ENCODE data around the gene RAPH1. TPM values are rescaled to one million over a fixed set of nuclear protein-coding genes. Genes with fewer than 3 reads are reported as not detected.

The RAPH1 gene
- total RNA-seq, 1 donor from 2014 or later, result 17.2 TPM

DNA sequence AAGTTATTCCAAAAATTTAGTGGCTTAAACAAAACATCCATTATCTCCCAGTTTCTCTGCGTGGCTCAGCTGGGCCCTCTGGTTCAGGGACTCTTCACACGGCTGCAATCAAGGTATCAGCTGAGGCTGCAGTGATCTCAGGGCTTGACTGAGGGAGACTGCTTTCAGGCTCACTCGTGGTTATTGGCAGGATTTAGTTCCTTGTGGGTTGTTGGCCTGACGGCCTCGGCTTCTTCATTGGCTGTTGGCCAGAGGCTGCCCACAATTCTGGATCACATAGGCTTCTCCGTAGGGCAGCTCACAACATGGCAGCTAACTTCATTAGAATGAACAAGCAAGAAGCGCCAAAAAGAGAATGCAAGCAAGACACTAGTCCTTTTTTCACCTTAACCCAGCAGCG lies 116.8 kb downstream of the RAPH1 start:
- H3K36me3 ChIP-seq, result peaks cover 64% of the 10 kb centered on the region
- H3K9me3 ChIP-seq (replicated peaks), result peaks cover 9% of the 10 kb centered on the region
- DNase-seq, result no peak
- H3K27me3 ChIP-seq (ENCODE audit: low read depth), result no peaks in the 10 kb centered on the region
- peaks cover 13% of the 10 kb centered on the region for H3K4me1 ChIP-seq
- intact Hi-C loops (cut with micrococcal nuclease), result no loop called here
- no peak overlapping the region for H3K4me3 ChIP-seq
- TF ChIP-seq, protein P1, sequence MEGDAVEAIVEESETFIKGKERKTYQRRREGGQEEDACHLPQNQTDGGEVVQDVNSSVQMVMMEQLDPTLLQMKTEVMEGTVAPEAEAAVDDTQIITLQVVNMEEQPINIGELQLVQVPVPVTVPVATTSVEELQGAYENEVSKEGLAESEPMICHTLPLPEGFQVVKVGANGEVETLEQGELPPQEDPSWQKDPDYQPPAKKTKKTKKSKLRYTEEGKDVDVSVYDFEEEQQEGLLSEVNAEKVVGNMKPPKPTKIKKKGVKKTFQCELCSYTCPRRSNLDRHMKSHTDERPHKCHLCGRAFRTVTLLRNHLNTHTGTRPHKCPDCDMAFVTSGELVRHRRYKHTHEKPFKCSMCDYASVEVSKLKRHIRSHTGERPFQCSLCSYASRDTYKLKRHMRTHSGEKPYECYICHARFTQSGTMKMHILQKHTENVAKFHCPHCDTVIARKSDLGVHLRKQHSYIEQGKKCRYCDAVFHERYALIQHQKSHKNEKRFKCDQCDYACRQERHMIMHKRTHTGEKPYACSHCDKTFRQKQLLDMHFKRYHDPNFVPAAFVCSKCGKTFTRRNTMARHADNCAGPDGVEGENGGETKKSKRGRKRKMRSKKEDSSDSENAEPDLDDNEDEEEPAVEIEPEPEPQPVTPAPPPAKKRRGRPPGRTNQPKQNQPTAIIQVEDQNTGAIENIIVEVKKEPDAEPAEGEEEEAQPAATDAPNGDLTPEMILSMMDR (IDR thresholded peaks at IDR 0.05; ENCODE audit: borderline replicate concordance), result no peak
- no peak overlapping the region for H3K27ac ChIP-seq (replicated peaks)

DNA sequence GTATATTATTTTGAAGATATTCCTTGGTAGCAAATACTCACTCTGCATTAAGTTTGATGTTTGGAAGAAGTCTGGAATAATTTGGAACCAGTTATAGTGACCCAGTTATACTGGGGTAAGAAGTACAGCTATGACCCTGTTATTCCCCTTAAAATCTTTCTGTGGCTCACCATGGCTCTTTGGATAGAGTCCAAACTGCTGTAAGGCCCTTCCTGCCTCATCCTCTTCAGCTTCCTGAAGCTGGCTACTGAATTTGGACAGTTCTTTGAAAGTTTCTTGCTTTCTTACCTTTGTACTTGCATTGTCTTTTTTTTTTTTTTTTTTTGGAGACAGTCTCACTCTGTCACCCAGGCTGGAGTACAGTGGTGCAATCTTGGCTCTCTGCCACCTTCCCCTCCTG lies 121.3 kb downstream of the RAPH1 start:
- Histone ChIP-seq H3K36me3 (peaks cover 49% of the 10 kb centered on the region), H3K27ac (replicated peaks) (peak overlapping the region; percentile 68), H3K4me1 (peaks cover 30% of the 10 kb centered on the region), H3K4me3 (no peak overlapping the region), H3K27me3 (ENCODE audit: low read depth) (no peaks in the 10 kb centered on the region), H3K9me3 (replicated peaks) (peaks cover 6% of the 10 kb centered on the region)
- TF ChIP-seq, protein P1 (IDR thresholded peaks at IDR 0.05; ENCODE audit: borderline replicate concordance), result no peak
- intact Hi-C loops (cut with micrococcal nuclease), result no loop called here
- no peak for DNase-seq

DNA sequence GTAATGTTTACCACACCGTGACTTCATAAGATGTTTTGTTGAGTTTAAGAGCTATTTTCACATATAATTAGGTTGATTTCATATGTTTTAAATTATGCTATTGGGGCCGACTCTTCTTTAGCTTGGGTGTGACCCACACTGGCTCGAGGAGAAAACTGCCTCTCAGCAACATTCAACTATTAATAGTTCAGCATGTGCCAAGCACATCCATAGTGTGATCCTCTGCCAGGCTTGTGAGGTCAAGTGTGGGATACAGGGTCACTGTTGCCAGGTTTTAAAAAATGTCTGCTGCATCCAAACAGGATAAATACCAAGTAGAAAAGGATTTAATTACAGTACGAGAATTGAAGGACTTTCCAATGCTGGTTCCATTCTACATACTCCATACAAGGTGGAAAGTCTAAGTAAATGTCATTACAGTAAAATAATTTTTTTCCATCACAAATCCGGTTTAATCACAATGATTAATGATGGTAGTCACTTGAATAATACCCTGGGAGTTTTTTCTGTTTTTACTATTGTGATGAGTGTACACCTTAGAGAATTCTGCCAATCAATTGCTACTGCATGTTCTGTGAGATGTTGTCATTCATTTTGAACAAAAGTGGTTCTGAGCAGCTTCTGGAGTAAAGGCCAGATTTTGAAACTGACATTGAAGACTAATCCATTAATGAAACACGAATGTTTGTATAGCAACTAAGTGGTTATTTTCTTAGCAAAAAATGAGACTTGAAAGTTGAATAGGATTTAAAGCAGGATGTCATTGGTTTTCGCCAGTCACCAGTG lies 122.4 kb downstream of the RAPH1 start:
- Histone ChIP-seq H3K27ac (replicated peaks) (peak overlapping the region; percentile 68), H3K27me3 (ENCODE audit: low read depth) (no peaks in the 10 kb centered on the region), H3K4me3 (no peak overlapping the region), H3K36me3 (peaks cover 46% of the 10 kb centered on the region), H3K9me3 (replicated peaks) (no peaks in the 10 kb centered on the region), H3K4me1 (peaks cover 30% of the 10 kb centered on the region)
- peak; percentile 31 for DNase-seq
- intact Hi-C loops (cut with micrococcal nuclease), result no loop called here
- TF ChIP-seq, protein P1 (IDR thresholded peaks at IDR 0.05; ENCODE audit: borderline replicate concordance), result no peak

DNA sequence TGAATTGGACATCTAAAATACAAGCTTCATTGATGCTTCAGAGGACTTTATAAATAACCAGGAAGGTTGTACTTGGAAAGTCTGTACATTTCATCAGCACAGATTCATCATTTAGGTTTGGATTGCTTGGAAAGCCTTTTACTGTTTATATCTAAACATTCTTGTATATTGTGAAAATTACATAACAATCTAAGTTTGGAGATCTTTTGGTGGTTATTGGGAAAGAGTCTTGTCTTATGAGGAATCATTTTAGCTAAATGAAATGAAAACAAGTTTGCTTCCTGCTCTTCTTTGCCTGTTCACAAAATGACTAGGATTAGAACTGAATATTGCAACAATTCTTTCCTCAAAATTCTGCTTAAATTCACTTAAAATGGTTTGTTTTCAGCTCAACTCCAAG lies 127.6 kb downstream of the RAPH1 start:
- Histone ChIP-seq H3K27me3 (ENCODE audit: low read depth) (no peaks in the 10 kb centered on the region), H3K9me3 (replicated peaks) (no peaks in the 10 kb centered on the region), H3K27ac (replicated peaks) (no peak overlapping the region), H3K36me3 (peaks cover 71% of the 10 kb centered on the region), H3K4me3 (no peak overlapping the region), H3K4me1 (peaks cover 22% of the 10 kb centered on the region)
- intact Hi-C loops (cut with micrococcal nuclease), result no loop called here
- TF ChIP-seq, protein P1 (IDR thresholded peaks at IDR 0.05; ENCODE audit: borderline replicate concordance), result no peak
- no peak for DNase-seq

DNA sequence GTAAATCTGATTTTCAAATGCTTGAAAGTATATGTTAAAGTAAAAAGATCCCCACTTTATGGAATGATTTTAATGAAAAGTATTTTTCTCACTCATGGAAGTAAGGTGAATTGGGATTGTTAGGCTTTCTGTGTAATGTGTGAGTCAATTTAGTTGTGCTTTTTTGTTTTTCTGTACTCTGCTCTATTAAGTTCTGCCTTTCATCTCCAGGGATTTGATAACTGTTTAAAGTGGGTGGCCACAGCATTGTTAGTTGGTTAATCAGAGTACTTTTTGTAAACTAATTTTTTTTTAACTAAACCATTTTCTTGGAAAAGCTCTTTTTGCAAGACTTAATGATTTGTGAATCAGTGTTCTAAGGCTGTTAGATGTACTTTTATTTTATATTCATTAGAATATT lies 130.1 kb downstream of the RAPH1 start:
- Histone ChIP-seq H3K4me1 (peaks cover 13% of the 10 kb centered on the region), H3K36me3 (peaks cover 64% of the 10 kb centered on the region), H3K4me3 (no peak overlapping the region), H3K27me3 (ENCODE audit: low read depth) (no peaks in the 10 kb centered on the region), H3K9me3 (replicated peaks) (no peaks in the 10 kb centered on the region), H3K27ac (replicated peaks) (no peak overlapping the region)
- intact Hi-C loops (cut with micrococcal nuclease), result no loop called here
- DNase-seq, result no peak
- TF ChIP-seq, protein P1 (IDR thresholded peaks at IDR 0.05; ENCODE audit: borderline replicate concordance), result no peak

Measured in left ventricle myocardium inferior (tissue), 1 donor.